DMS79 (cell line): ENCODE measurements around the gene CTSD.

Experiments used
- DNase-seq: peaks from one replicate; lab custom pipeline; 2025; lab: John Stamatoyannopoulos, UW

CTSD gene

GRCh38 chr11:1782831-1783724 is 19.4 kb upstream of the CTSD start:
- no peak for DNase-seq

GRCh38 chr11:1782031-1782590 is 18.4 kb upstream of the CTSD start:
- no peak for DNase-seq

- no peak for DNase-seq
These were observed 17.9 kb upstream of the CTSD start for GRCh38 chr11:1781593-1781975.

- no peak for DNase-seq
These were observed 17.2 kb upstream of the CTSD start for GRCh38 chr11:1780700-1781592.

GRCh38 chr11:1779806-1780699 is 16.3 kb upstream of the CTSD start:
- DNase-seq = no peak

GRCh38 chr11:1779034-1779805 is 15.5 kb upstream of the CTSD start:
- DNase-seq = no peak

GRCh38 chr11:1778141-1778911 is 14.6 kb upstream of the CTSD start:
- DNase-seq = no peak

GRCh38 chr11:1777737-1778136 is 14.0 kb upstream of the CTSD start:
- no peak for DNase-seq

- DNase-seq = no peak
These were observed 13.4 kb upstream of the CTSD start for GRCh38 chr11:1776944-1777715.

- DNase-seq = no peak
These were observed 12.7 kb upstream of the CTSD start for GRCh38 chr11:1776331-1776851.

GRCh38 chr11:1774886-1775285 is 11.2 kb upstream of the CTSD start:
- DNase-seq = no peak

- no peak for DNase-seq
These were observed 10.3 kb upstream of the CTSD start for GRCh38 chr11:1773994-1774550.

GRCh38 chr11:1773131-1773993 is 9.6 kb upstream of the CTSD start:
- no peak for DNase-seq

- DNase-seq = no peak
These were observed 8.8 kb upstream of the CTSD start for GRCh38 chr11:1772270-1773130.

- DNase-seq = no peak
These were observed 8.0 kb upstream of the CTSD start for GRCh38 chr11:1771700-1772099.

GRCh38 chr11:1771273-1771672 is 7.5 kb upstream of the CTSD start:
- no peak for DNase-seq

- DNase-seq = no peak
These were observed 6.8 kb upstream of the CTSD start for GRCh38 chr11:1770528-1770927.
